HEK293 (cell line): Measurements from ENCODE around the gene KANSL1.

Experiments used
- CTCF ChIA-PET: fragments of 350-600 bp; formaldehyde crosslinking; extraction: SDS; loops from one replicate; lab custom pipeline; 2021; ENCODE audit warnings: antibody characterized with exemption; lab: Yijun Ruan, JAX
- POLR2A ChIA-PET: fragments of 300-600 bp; formaldehyde crosslinking; extraction: SDS; loops from one replicate; lab custom pipeline; 2020; ENCODE audit warnings: antibody characterized with exemption, inconsistent platforms; lab: Yijun Ruan, JAX
- H3K27ac ChIP-seq: fragments of 200-500 bp; sonication (Bioruptor generic); 2 replicates; pipeline ENCODE4 v1.5.1; 2014; ENCODE audit warnings: low read depth, low read length, control low read depth, inconsistent platforms; ENCODE audit errors: extremely low read depth
- H3K36me3 ChIP-seq, 2 experiments: fragments of 200-500 bp in 1 of 2; sonication (Bioruptor generic) in 1 of 2; 1 replicate in 1 of 2; 2 replicates in 1 of 2; pipeline ENCODE4 v1.5.1; 2014 to 2017; ENCODE audit warnings: inconsistent platforms in 2 of 2, low read length in 2 of 2; ENCODE audit not compliant: control insufficient read depth in 2 of 2, insufficient read depth in 1 of 2
- H3K4me1 ChIP-seq: fragments of 200-500 bp; sonication (Bioruptor generic); 2 replicates; pipeline ENCODE4 v1.5.1; 2014; ENCODE audit warnings: mild to moderate bottlenecking, low read length, inconsistent platforms; ENCODE audit not compliant: control insufficient read depth, insufficient read depth
- H3K4me3 ChIP-seq: 2 replicates; pipeline ENCODE4 v1.5.1; 2011; ENCODE audit warnings: low read depth, mild to moderate bottlenecking, control low read depth, low read length, moderate library complexity
- H3K9me3 ChIP-seq: fragments of 200-500 bp; sonication (Bioruptor generic); 2 replicates; pipeline ENCODE4 v1.5.1; 2014; ENCODE audit warnings: low read depth, low read length, inconsistent platforms; ENCODE audit not compliant: control insufficient read depth, insufficient read depth
- EGR2 ChIP-seq: fragments of 450-650 bp; formaldehyde crosslinking; IDR thresholded peaks from 2 replicates; pipeline ENCODE4 v1.5.1; 2016; ENCODE audit warnings: low read depth, missing biosample characterization, missing genetic modification characterization
- PRDM6 ChIP-seq: fragments of 450-650 bp; formaldehyde crosslinking; IDR thresholded peaks from 2 replicates; pipeline ENCODE4 v1.5.1; 2017; ENCODE audit warnings: missing biosample characterization, missing genetic modification characterization
- ZFHX2 ChIP-seq: fragments of 450-650 bp; formaldehyde crosslinking; conservative IDR thresholded peaks from 2 replicates; pipeline ENCODE4 v1.5.1; 2016; ENCODE audit warnings: missing biosample characterization, missing genetic modification characterization
- ZNF362 ChIP-seq: fragments of 450-650 bp; formaldehyde crosslinking; IDR thresholded peaks from 2 replicates; pipeline ENCODE4 v1.5.1; 2016; ENCODE audit warnings: missing biosample characterization, missing genetic modification characterization
- ZNF555 ChIP-seq: fragments of 450-650 bp; formaldehyde crosslinking; conservative IDR thresholded peaks from 2 replicates; pipeline ENCODE4 v1.5.1; 2017; ENCODE audit warnings: missing biosample characterization, mild to moderate bottlenecking, missing genetic modification characterization, inconsistent platforms
- TF ChIP-seq, protein P1 (sequence below): fragments of 450-650 bp; formaldehyde crosslinking; IDR thresholded peaks from 2 replicates; pipeline ENCODE4 v1.5.1; 2016; ENCODE audit warnings: missing biosample characterization, missing genetic modification characterization
- TF ChIP-seq, protein P2 (sequence below): fragments of 450-650 bp; formaldehyde crosslinking; conservative IDR thresholded peaks from 2 replicates; pipeline ENCODE4 v1.5.1; 2016; ENCODE audit warnings: low read depth, missing biosample characterization, missing genetic modification characterization

The KANSL1 gene

GRCh38 chr17:46135879-46136563 lies 57.2 kb downstream of the KANSL1 start:
- Histone ChIP-seq H3K36me3 (no peaks in the 10 kb centered on the region), H3K4me1 (peaks cover 27% of the 10 kb centered on the region), H3K9me3 (no peaks in the 10 kb centered on the region)
- POLR2A ChIA-PET = no interaction called here
- CTCF ChIA-PET = interaction anchor here (0.6 to 2.0 kb wide), 2 partner anchors 11 to 18 kb away, joined by 3 to 4 read pairs; no protein-coding TSS in a partner anchor
- 0 out of 2 replicates have a peak, but pooled peaks have one; percentile 18 for TF ChIP-seq EGR2 (tag by site-specific recombination)
- no peak for TF ChIP-seq ZNF555
- peak; percentile 36; the same call in 1 of the 2 replicates for TF ChIP-seq ZFHX2 (tag by site-specific recombination)
- TF ChIP-seq, protein P1, sequence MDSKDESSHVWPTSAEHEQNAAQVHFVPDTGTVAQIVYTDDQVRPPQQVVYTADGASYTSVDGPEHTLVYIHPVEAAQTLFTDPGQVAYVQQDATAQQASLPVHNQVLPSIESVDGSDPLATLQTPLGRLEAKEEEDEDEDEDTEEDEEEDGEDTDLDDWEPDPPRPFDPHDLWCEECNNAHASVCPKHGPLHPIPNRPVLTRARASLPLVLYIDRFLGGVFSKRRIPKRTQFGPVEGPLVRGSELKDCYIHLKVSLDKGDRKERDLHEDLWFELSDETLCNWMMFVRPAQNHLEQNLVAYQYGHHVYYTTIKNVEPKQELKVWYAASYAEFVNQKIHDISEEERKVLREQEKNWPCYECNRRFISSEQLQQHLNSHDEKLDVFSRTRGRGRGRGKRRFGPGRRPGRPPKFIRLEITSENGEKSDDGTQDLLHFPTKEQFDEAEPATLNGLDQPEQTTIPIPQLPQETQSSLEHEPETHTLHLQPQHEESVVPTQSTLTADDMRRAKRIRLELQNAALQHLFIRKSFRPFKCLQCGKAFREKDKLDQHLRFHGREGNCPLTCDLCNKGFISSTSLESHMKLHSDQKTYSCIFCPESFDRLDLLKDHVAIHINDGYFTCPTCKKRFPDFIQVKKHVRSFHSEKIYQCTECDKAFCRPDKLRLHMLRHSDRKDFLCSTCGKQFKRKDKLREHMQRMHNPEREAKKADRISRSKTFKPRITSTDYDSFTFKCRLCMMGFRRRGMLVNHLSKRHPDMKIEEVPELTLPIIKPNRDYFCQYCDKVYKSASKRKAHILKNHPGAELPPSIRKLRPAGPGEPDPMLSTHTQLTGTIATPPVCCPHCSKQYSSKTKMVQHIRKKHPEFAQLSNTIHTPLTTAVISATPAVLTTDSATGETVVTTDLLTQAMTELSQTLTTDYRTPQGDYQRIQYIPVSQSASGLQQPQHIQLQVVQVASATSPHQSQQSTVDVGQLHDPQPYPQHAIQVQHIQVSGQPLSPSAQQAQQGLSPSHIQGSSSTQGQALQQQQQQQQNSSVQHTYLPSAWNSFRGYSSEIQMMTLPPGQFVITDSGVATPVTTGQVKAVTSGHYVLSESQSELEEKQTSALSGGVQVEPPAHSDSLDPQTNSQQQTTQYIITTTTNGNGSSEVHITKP (tag by site-specific recombination) = peak; percentile 39
- TF ChIP-seq PRDM6 = 0 out of 2 replicates have a peak, but pooled peaks have one; percentile 4
- TF ChIP-seq, all 188 proteins: peak for 4
- Histone ChIP-seq H3K27ac (no peak overlapping the region), H3K4me3 (no peak overlapping the region)

GRCh38 chr17:46135126-46135812 lies 58.0 kb downstream of the KANSL1 start:
- no peaks in the 10 kb centered on the region for H3K9me3 ChIP-seq
- H3K4me1 ChIP-seq = peaks cover 34% of the 10 kb centered on the region
- POLR2A ChIA-PET = interaction anchor here (0.6 kb wide), 1 partner anchor 35 kb away, joined by 3 read pairs; no protein-coding TSS in a partner anchor
- CTCF ChIA-PET = interaction anchor here (0.6 to 2.0 kb wide), 2 partner anchors 19 to 58 kb away, joined by 4 to 5 read pairs; partner anchors contain the start of gene KANSL1
- no peaks in the 10 kb centered on the region for H3K36me3 ChIP-seq
- no peak overlapping the region for H3K4me3 ChIP-seq
- H3K27ac ChIP-seq = no peak overlapping the region
- TF ChIP-seq, protein P2, sequence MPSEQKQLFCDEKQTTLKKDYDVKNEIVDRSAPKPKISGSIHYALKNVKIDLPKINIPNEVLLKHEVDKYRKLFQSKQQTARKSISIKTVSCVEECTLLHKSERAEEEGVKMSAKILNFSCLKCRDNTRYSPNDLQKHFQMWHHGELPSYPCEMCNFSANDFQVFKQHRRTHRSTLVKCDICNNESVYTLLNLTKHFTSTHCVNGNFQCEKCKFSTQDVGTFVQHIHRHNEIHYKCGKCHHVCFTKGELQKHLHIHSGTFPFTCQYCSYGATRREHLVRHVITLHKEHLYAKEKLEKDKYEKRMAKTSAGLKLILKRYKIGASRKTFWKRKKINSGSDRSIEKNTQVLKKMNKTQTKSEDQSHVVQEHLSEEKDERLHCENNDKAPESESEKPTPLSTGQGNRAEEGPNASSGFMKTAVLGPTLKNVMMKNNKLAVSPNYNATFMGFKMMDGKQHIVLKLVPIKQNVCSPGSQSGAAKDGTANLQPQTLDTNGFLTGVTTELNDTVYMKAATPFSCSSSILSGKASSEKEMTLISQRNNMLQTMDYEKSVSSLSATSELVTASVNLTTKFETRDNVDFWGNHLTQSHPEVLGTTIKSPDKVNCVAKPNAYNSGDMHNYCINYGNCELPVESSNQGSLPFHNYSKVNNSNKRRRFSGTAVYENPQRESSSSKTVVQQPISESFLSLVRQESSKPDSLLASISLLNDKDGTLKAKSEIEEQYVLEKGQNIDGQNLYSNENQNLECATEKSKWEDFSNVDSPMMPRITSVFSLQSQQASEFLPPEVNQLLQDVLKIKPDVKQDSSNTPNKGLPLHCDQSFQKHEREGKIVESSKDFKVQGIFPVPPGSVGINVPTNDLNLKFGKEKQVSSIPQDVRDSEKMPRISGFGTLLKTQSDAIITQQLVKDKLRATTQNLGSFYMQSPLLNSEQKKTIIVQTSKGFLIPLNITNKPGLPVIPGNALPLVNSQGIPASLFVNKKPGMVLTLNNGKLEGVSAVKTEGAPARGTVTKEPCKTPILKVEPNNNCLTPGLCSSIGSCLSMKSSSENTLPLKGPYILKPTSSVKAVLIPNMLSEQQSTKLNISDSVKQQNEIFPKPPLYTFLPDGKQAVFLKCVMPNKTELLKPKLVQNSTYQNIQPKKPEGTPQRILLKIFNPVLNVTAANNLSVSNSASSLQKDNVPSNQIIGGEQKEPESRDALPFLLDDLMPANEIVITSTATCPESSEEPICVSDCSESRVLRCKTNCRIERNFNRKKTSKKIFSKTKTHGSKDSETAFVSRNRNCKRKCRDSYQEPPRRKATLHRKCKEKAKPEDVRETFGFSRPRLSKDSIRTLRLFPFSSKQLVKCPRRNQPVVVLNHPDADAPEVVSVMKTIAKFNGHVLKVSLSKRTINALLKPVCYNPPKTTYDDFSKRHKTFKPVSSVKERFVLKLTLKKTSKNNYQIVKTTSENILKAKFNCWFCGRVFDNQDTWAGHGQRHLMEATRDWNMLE (tag by site-specific recombination) = no peak
- peak; percentile 93; the same call in 1 of the 2 replicates for TF ChIP-seq ZNF362 (tag by site-specific recombination)
